ENCODE results near the gene GCLC.

DNA sequence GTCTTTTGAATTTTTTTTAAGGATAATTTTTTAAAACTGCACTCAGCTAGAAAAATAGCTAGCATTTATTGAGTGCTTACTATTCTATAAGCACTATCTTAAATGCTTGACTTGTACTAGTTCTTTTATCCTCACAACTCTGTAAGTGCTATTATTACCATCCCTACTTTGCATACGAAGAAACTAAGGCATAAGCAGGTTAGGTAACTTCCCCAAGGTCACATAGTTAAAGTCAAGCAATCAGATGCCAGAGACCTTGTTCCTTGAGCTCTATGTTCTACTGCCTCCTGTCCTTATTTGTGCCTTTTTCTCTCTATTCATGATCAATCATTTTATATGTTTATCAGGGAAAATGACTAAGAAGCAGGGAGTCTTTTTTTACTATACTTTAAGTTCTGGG lies 65.0 kb downstream of the GCLC start:
- no peak for TF ChIP-seq POLR2A (IDR thresholded peaks at IDR 0.05)
- TF ChIP-seq CTCF (IDR thresholded peaks at IDR 0.05), result no peak
- no peak for TF ChIP-seq EP300 (IDR thresholded peaks at IDR 0.05)
